IMR-90 (cell line): ENCODE data around the gene SLC8A3. TPM values are rescaled to one million over a fixed set of nuclear protein-coding genes. Genes with fewer than 3 reads are reported as not detected.
A peak's percentile ranks its signal among the peaks of the same experiment; 100 is the strongest.

ENCODE experiments used
- ATAC-seq: fragments of 200-7000 bp; cut with Tn5 transposase; 2 replicates; pipeline ENCODE4 v1.9.1; 2020; ENCODE audit warnings: low read depth, mild to moderate bottlenecking, moderate library complexity
- BruUV-seq: library from RNA; stranded (reverse); fragments of 400-500 nt; replicated peaks from 2 replicates; lab custom pipeline; 2021; lab: Mats Ljungman, UMichigan
- CTCF ChIA-PET: fragments of 300-600 bp; formaldehyde crosslinking; extraction: SDS; loops from one replicate; lab custom pipeline; 2021; ENCODE audit warnings: antibody characterized with exemption; lab: Yijun Ruan, JAX
- POLR2A ChIA-PET: fragments of 300-600 bp; sonication (Branson Sonifier 250); formaldehyde crosslinking; loops from one replicate; lab custom pipeline; 2022; ENCODE audit warnings: antibody characterized with exemption; ENCODE audit not compliant: unreplicated experiment; lab: Charles Lee
- DNase-seq: peaks from one replicate; pipeline ENCODE4 v3.0.0; 2013
- H2AFZ ChIP-seq: replicated peaks from 2 replicates; pipeline ENCODE3; 2013; ENCODE audit warnings: low read length, mild to moderate bottlenecking; ENCODE audit not compliant: poor library complexity
- H2AK5ac ChIP-seq: 2 replicates; pipeline ENCODE4 v1.6.1; 2013; ENCODE audit warnings: low read depth, low read length, inconsistent platforms
- H2AK9ac ChIP-seq: replicated peaks from 2 replicates; pipeline ENCODE3; 2013; ENCODE audit warnings: mild to moderate bottlenecking, low read depth, low read length, moderate library complexity; ENCODE audit not compliant: poor library complexity
- H2BK120ac ChIP-seq: 2 replicates; pipeline ENCODE4 v1.6.1; 2013; ENCODE audit warnings: low read depth, low read length, inconsistent platforms
- H2BK15ac ChIP-seq: 3 replicates; pipeline ENCODE4 v1.6.1; 2013; ENCODE audit warnings: low read depth, low read length, inconsistent platforms
- H2BK20ac ChIP-seq: 2 replicates; pipeline ENCODE4 v1.6.1; 2013; ENCODE audit warnings: low read depth, mild to moderate bottlenecking, inconsistent platforms, low read length, moderate library complexity
- H2BK5ac ChIP-seq: 2 replicates; pipeline ENCODE4 v1.6.1; 2013; ENCODE audit warnings: mild to moderate bottlenecking, low read depth, low read length, inconsistent platforms; ENCODE audit not compliant: poor library complexity, severe bottlenecking
- H3K14ac ChIP-seq: replicated peaks from 2 replicates; pipeline ENCODE4 v1.6.1; 2013; ENCODE audit warnings: low read depth, low read length, inconsistent platforms
- H3K18ac ChIP-seq: 2 replicates; pipeline ENCODE4 v1.6.1; 2013; ENCODE audit warnings: low read depth, low read length, control low read depth
- H3K23ac ChIP-seq: 2 replicates; pipeline ENCODE4 v1.6.1; 2013; ENCODE audit warnings: low read depth, low read length, inconsistent platforms
- H3K27ac ChIP-seq: 2 replicates; pipeline ENCODE4 v1.5.1; 2013; ENCODE audit warnings: mild to moderate bottlenecking, control low read depth, low read length; ENCODE audit not compliant: insufficient read depth
- H3K27me3 ChIP-seq: 2 replicates; pipeline ENCODE4 v1.6.1; 2013; ENCODE audit warnings: low read length; ENCODE audit not compliant: control insufficient read depth, insufficient read depth
- H3K36me3 ChIP-seq: 2 replicates; pipeline ENCODE4 v1.6.1; 2013; ENCODE audit warnings: low read length, mixed read lengths; ENCODE audit not compliant: control insufficient read depth, insufficient read depth
- H3K4ac ChIP-seq: 2 replicates; pipeline ENCODE4 v1.6.1; 2013; ENCODE audit warnings: low read depth, low read length, inconsistent platforms
- H3K4me1 ChIP-seq: 2 replicates; pipeline ENCODE4 v1.6.1; 2013; ENCODE audit warnings: low read length, mixed read lengths; ENCODE audit not compliant: control insufficient read depth, insufficient read depth
- H3K4me2 ChIP-seq: 2 replicates; pipeline ENCODE4 v1.6.1; 2013; ENCODE audit warnings: low read depth, mild to moderate bottlenecking, control low read depth, low read length, moderate library complexity
- H3K4me3 ChIP-seq: 2 replicates; pipeline ENCODE4 v1.5.1; 2013; ENCODE audit warnings: low read depth, mild to moderate bottlenecking, control low read depth, low read length, moderate library complexity; ENCODE audit not compliant: insufficient read depth
- H3K56ac ChIP-seq: 2 replicates; pipeline ENCODE4 v1.6.1; 2013; ENCODE audit warnings: low read length, inconsistent platforms; ENCODE audit not compliant: insufficient read depth; ENCODE audit errors: extremely low read depth
- H3K79me1 ChIP-seq, 2 experiments: 2 replicates each; pipeline ENCODE4 v1.6.1; 2013; ENCODE audit warnings: low read length in 2 of 2, inconsistent platforms in 1 of 2, low read depth in 1 of 2
- H3K9ac ChIP-seq: 2 replicates; pipeline ENCODE4 v1.6.1; 2013; ENCODE audit warnings: low read depth, low read length, control low read depth
- H3K9me1 ChIP-seq: 2 replicates; pipeline ENCODE4 v1.6.1; 2013; ENCODE audit warnings: low read length, inconsistent platforms; ENCODE audit not compliant: insufficient read depth
- H3K9me3 ChIP-seq: 2 replicates; pipeline ENCODE4 v1.6.1; 2013; ENCODE audit warnings: low read length; ENCODE audit not compliant: control insufficient read depth, insufficient read depth
- H4K20me1 ChIP-seq: 2 replicates; pipeline ENCODE4 v1.6.1; 2013; ENCODE audit warnings: low read length, inconsistent platforms; ENCODE audit not compliant: insufficient read depth
- H4K5ac ChIP-seq: 2 replicates; pipeline ENCODE4 v1.6.1; 2013; ENCODE audit warnings: mild to moderate bottlenecking, low read depth, low read length, control low read depth
- H4K8ac ChIP-seq, 2 experiments: 2 replicates each; pipeline ENCODE4 v1.6.1; 2013; ENCODE audit warnings: low read depth in 2 of 2, low read length in 2 of 2, control low read depth in 1 of 2, inconsistent platforms in 1 of 2
- H4K91ac ChIP-seq: 2 replicates; pipeline ENCODE4 v1.6.1; 2013; ENCODE audit warnings: low read depth, low read length, inconsistent platforms; ENCODE audit not compliant: insufficient read depth
- BHLHE40 ChIP-seq: fragments of 150-350 bp; IDR thresholded peaks from 2 replicates; pipeline ENCODE4 v1.6.1; 2016; ENCODE audit warnings: mild to moderate bottlenecking, low read depth, low read length
- CEBPB ChIP-seq: IDR thresholded peaks from 2 replicates; pipeline ENCODE4 v1.6.1; 2012; ENCODE audit warnings: low read depth, low read length, improper control_type of control experiment
- CHD1 ChIP-seq: IDR thresholded peaks from 2 replicates; pipeline ENCODE4 v1.6.1; 2012; ENCODE audit warnings: low read depth, low read length, improper control_type of control experiment
- CTCF ChIP-seq: conservative IDR thresholded peaks from 2 replicates; pipeline ENCODE4 v1.5.1; 2012; ENCODE audit warnings: mild to moderate bottlenecking, low read depth, low read length, improper control_type of control experiment
- ELK1 ChIP-seq: fragments of 150-350 bp; IDR thresholded peaks from 2 replicates; pipeline ENCODE4 v1.6.1; 2016; ENCODE audit warnings: low read depth, mild to moderate bottlenecking, low read length, moderate library complexity, borderline replicate concordance
- FOS ChIP-seq: fragments of 150-350 bp; IDR thresholded peaks from 2 replicates; pipeline ENCODE4 v1.6.1; 2016; ENCODE audit warnings: low read depth, low read length
- MAFK ChIP-seq: IDR thresholded peaks from 2 replicates; pipeline ENCODE4 v1.6.1; 2012; ENCODE audit warnings: low read depth, low read length, improper control_type of control experiment
- MAZ ChIP-seq: IDR thresholded peaks from 2 replicates; pipeline ENCODE4 v1.6.1; 2012; ENCODE audit warnings: low read depth, mild to moderate bottlenecking, low read length, improper control_type of control experiment, moderate library complexity, borderline replicate concordance
- NFE2L2 ChIP-seq: fragments of 150-350 bp; IDR thresholded peaks from 2 replicates; pipeline ENCODE4 v1.6.1; 2016; ENCODE audit warnings: low read depth, mild to moderate bottlenecking, low read length
- POLR2A ChIP-seq: IDR thresholded peaks from 2 replicates; pipeline ENCODE4 v1.6.1; 2012; ENCODE audit warnings: mild to moderate bottlenecking, low read depth, low read length
- RAD21 ChIP-seq: IDR thresholded peaks from 2 replicates; pipeline ENCODE4 v1.6.1; 2012; ENCODE audit warnings: low read length, improper control_type of control experiment
- RCOR1 ChIP-seq: IDR thresholded peaks from 2 replicates; pipeline ENCODE4 v1.6.1; 2012; ENCODE audit warnings: mild to moderate bottlenecking, low read length, improper control_type of control experiment; ENCODE audit not compliant: insufficient replicate concordance
- RFX5 ChIP-seq: IDR thresholded peaks from 2 replicates; pipeline ENCODE4 v1.8.0; 2012; ENCODE audit warnings: low read depth, mild to moderate bottlenecking, low read length, moderate library complexity
- SMC3 ChIP-seq: fragments of 150-350 bp; IDR thresholded peaks from 2 replicates; pipeline ENCODE4 v1.6.1; 2016; ENCODE audit warnings: low read depth, mild to moderate bottlenecking, antibody characterized with exemption, low read length, moderate library complexity
- USF2 ChIP-seq: fragments of 150-350 bp; IDR thresholded peaks from 2 replicates; pipeline ENCODE4 v1.6.1; 2017; ENCODE audit warnings: mild to moderate bottlenecking, antibody characterized with exemption, low read length, low read depth
- WGBS, 2 experiments: methylation state at CpG; one replicate each; pipeline versions ENCODE4 v1.1.5 to v1.1.7; 2013; ENCODE audit warnings: missing lambda C conversion rate in 2 of 2; ENCODE audit not compliant: insufficient read length in 1 of 2; ENCODE audit errors: extremely low coverage in 2 of 2; 5-methylcytosine and 5-hydroxymethylcytosine counted together
- dilution Hi-C: fragments of 300-500 bp; cut with HindIII; formaldehyde crosslinking; loops from one replicate; pipeline ENCODE4 v1.14.3; 2018; ENCODE audit warnings: low sequenced_read_pairs; ENCODE audit not compliant: unreplicated experiment
- in situ Hi-C: fragments of 300-500 bp; cut with MboI; formaldehyde crosslinking; loops from 3 replicates; pipeline ENCODE4 v1.14.3; 2019; ENCODE audit warnings: low sequenced_read_pairs, inconsistent platforms, mixed read lengths
- intact Hi-C: fragments of 100-400 bp; cut with micrococcal nuclease; formaldehyde crosslinking; loops from 2 replicates; pipeline ENCODE4 v1.10.0; 2022
- polyA plus RNA-seq, 3 experiments: library from polyadenylated mRNA; depleted of rRNA; stranded (reverse); fragments of >200 nt; gene quantifications; 2 replicates each; pipeline ENCODE4 v1.2.3, GENCODE V29; 2012; ENCODE audit warnings: low replicate concordance in 1 of 3
- total RNA-seq: library from RNA; depleted of rRNA; stranded (reverse); fragments of >200 nt; gene quantifications from 2 replicates; pipeline ENCODE4 v1.2.3, GENCODE V29; 2012

The SLC8A3 gene
- total and polyA plus RNA-seq, 2 of the 4 experiments (the other 2 are of a cell fraction): under 0.01 TPM; not detected in 1

- CTCF ChIA-PET: interaction anchor here (1.0 kb wide), 1 partner anchor 17 kb away, joined by 3 read pairs; no protein-coding TSS in a partner anchor
- POLR2A ChIA-PET: no interaction called here
Measured at GRCh38 chr14:69999261-69999674, 189.5 kb downstream of the SLC8A3 start.

More at GRCh38 chr14:69999261-69999674, 189.5 kb downstream of the SLC8A3 start:
- peak; percentile 85 for ATAC-seq
- H3K18ac ChIP-seq: peak overlapping the region; percentile 94
- H4K8ac ChIP-seq: peak overlapping the region; percentile 80 to 90; a peak in 3 of 4 replicates
- peak overlapping the region; percentile 92 for H3K14ac ChIP-seq
- dilution Hi-C loops: no loop called here
- peak overlapping the region; percentile 88 for H4K5ac ChIP-seq
- peak overlapping the region; percentile 96 for H4K91ac ChIP-seq
- H2BK20ac ChIP-seq: peak overlapping the region; percentile 93
- H2AK9ac ChIP-seq: peak overlapping the region; percentile 29
- DNase-seq: peak; percentile 100
- no peak overlapping the region for H3K4me3 ChIP-seq
- TF ChIP-seq CTCF: no peak
- no peak for TF ChIP-seq NFE2L2
- TF ChIP-seq USF2: 0 out of 2 replicates have a peak, but pooled peaks have one; percentile 6
- TF ChIP-seq ELK1: no peak
- TF ChIP-seq MAZ: peak; percentile 42; the same call in 1 of the 2 replicates
- TF ChIP-seq RCOR1: peak; percentile 15
- 0 out of 2 replicates have a peak, but pooled peaks have one; percentile 14 for TF ChIP-seq MAFK
- 0 out of 2 replicates have a peak, but pooled peaks have one; percentile 2 for TF ChIP-seq SMC3
- no peak for TF ChIP-seq RFX5
- peak; percentile 71 for TF ChIP-seq BHLHE40
- no peak for TF ChIP-seq POLR2A
- peak; percentile 71; the same call in 1 of the 2 replicates for TF ChIP-seq CEBPB
- peak; percentile 98 for TF ChIP-seq FOS
- no peak for TF ChIP-seq CHD1
- TF ChIP-seq RAD21: peak; percentile 21; the same call in 1 of the 2 replicates
- H3K56ac ChIP-seq: peak overlapping the region; percentile 39
- H3K9ac ChIP-seq: no peak overlapping the region
- H3K9me1 ChIP-seq: peaks cover 21% of the 10 kb centered on the region
- H3K4ac ChIP-seq: peak overlapping the region; percentile 95
- no peaks in the 10 kb centered on the region for H3K36me3 ChIP-seq
- peak overlapping the region; percentile 59 for H2AFZ ChIP-seq
- H2AK5ac ChIP-seq: peak overlapping the region; percentile 98
- H3K27me3 ChIP-seq: no peaks in the 10 kb centered on the region
- no CpG with 5 or more reads among the region's 10 CpGs for WGBS, 2 experiments
- peaks cover 26% of the 10 kb centered on the region for H3K4me1 ChIP-seq
- H2BK5ac ChIP-seq: peak overlapping the region; percentile 96
- no peak overlapping the region for H3K4me2 ChIP-seq
- peak overlapping the region; percentile 70 for H3K23ac ChIP-seq
- H2BK15ac ChIP-seq: peak overlapping the region; percentile 94
- peaks cover 0 to 4% of the 10 kb centered on the region in 2 experiments; a peak in 1 of 4 replicates for H3K79me1 ChIP-seq
- in situ Hi-C loops: no loop called here
- no peaks in the 10 kb centered on the region for H3K9me3 ChIP-seq
- BruUV-seq: no TSS peak
- H3K27ac ChIP-seq: peak overlapping the region; percentile 76
- peak overlapping the region; percentile 95 for H2BK120ac ChIP-seq
- intact Hi-C loops: no loop called here
- H4K20me1 ChIP-seq: no peaks in the 10 kb centered on the region
